ENCODE measurements around the gene FNTB. TPM values are rescaled to one million over a fixed set of nuclear protein-coding genes. Genes with fewer than 3 reads are reported as not detected.
A peak's percentile ranks its signal among the peaks of the same experiment; 100 is the strongest.

Gene FNTB
- total RNA-seq, 1 experiment from 2014 or later = 14.2 TPM

- ATAC-seq = no peak
- CTCF ChIA-PET = interaction anchor here (1.0 kb wide), 1 partner anchor 29 kb away, joined by 3 read pairs; no protein-coding TSS in a partner anchor
- no peak for TF ChIP-seq ATF2 (CRISPR knock-in tag; IDR thresholded peaks at IDR 0.05; ENCODE audit: borderline replicate concordance, low read depth)
- TF ChIP-seq JAZF1 (CRISPR knock-in tag; IDR thresholded peaks at IDR 0.05) = no peak
- no peak for TF ChIP-seq GTF2I (CRISPR knock-in tag; conservative IDR thresholded peaks at IDR 0.05)
- TF ChIP-seq, protein P1, sequence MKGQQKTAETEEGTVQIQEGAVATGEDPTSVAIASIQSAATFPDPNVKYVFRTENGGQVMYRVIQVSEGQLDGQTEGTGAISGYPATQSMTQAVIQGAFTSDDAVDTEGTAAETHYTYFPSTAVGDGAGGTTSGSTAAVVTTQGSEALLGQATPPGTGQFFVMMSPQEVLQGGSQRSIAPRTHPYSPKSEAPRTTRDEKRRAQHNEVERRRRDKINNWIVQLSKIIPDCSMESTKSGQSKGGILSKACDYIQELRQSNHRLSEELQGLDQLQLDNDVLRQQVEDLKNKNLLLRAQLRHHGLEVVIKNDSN (CRISPR knock-in tag; IDR thresholded peaks at IDR 0.05) = no peak
Observed at GRCh38 chr14:65016471-65016870, 29.8 kb downstream of the FNTB start.

DNA sequence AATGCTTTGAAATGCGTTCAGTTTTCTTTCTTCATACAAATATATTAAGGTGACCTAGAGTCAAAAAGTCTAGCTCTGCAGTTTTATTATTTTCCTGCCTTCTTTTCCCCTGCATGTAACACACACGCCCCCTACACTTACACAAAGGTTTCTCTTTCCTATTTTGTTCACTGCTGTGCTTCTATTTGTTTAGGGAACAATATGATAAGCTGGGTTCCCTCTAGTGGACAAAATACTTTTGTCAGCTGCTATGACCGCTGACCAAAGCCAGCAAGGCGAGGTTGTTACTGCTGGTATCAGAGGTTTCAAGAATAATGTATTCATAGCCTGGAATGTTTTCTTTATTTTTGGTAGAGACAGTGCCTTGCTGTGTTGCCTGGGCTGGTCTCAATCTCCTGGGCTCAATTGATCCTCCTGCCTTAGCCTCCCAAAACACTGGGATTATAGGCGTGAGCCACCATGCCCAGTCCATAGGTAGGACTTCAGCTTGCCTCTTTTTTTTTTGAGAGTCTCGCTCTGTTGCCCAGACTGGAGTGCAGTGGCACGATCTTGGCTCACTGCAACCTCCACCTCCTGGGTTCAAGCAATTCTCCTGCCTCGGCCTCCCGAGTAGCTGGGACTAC lies 33.4 kb downstream of the FNTB start:
- H3K4me3 Mint-ChIP-seq = no peak overlapping the region
- peaks cover 3% of the 10 kb centered on the region; the same call in 1 of the 2 replicates for H3K4me1 Mint-ChIP-seq
- CTCF ChIA-PET = interaction anchor here (0.6 to 2.6 kb wide), 38 partner anchors 9 to 590 kb away, joined by 3 to 29 read pairs (median 4); partner anchors contain the start of genes CHURC1, FNTB, GPX2 and SPTB
- H3K27me3 Mint-ChIP-seq (ENCODE audit: low read depth) = no peaks in the 10 kb centered on the region
- DNase-seq (ENCODE audit: low spot score) (no peak), ATAC-seq (peak; percentile 87)
- H3K36me3 Mint-ChIP-seq = peaks cover 16% of the 10 kb centered on the region
- no peaks in the 10 kb centered on the region for H3K9me3 Mint-ChIP-seq
- TF ChIP-seq ZNF232 (CRISPR knock-in tag; IDR thresholded peaks at IDR 0.05) = no peak
- TF ChIP-seq CREM (CRISPR knock-in tag; IDR thresholded peaks at IDR 0.05) = no peak
- TF ChIP-seq CTCF (IDR thresholded peaks at IDR 0.05) = 0 out of 2 replicates have a peak, but pooled peaks have one; percentile 20
- H3K27ac Mint-ChIP-seq = no peak overlapping the region
- POLR2A ChIA-PET = no interaction called here

More at GRCh38 chr14:65016471-65016870, 29.8 kb downstream of the FNTB start:
- Mint-ChIP-seq H3K27me3 (ENCODE audit: low read depth) (no peaks in the 10 kb centered on the region), H3K4me3 (no peak overlapping the region), H3K4me1 (peaks cover 3% of the 10 kb centered on the region; the same call in 1 of the 2 replicates), H3K27ac (no peak overlapping the region), H3K9me3 (no peaks in the 10 kb centered on the region), H3K36me3 (peaks cover 23% of the 10 kb centered on the region)
- DNase-seq (ENCODE audit: low spot score) = no peak
- POLR2A ChIA-PET = no interaction called here

DNA sequence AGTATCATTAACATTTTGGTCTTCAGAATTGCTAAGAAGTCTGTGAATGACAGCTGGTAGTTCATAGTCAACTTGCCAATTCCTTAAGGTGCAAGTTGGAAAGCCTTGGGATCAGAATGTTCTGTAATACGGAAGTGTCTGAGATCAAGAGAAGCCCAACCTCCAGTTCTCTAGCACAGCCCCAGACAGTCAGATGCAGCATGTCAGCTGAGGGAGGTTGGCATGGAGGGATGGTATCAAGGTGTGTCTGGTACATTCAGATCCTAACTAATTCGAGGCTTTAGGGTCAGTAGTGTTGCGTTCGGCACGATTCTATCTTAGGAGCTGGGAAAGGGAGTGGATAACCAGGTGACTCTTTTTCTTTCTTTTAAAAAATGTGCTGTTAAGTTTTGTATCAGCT lies 38.3 kb downstream of the FNTB start:
- Mint-ChIP-seq H3K4me3 (no peak overlapping the region), H3K27me3 (ENCODE audit: low read depth) (no peaks in the 10 kb centered on the region), H3K9me3 (no peaks in the 10 kb centered on the region), H3K36me3 (peaks cover 8% of the 10 kb centered on the region; the same call in 1 of the 2 replicates), H3K4me1 (0 out of 2 replicates have a peak, but pooled peaks cover under 1% of the 10 kb centered on the region), H3K27ac (no peak overlapping the region)
- ChIA-PET CTCF (interaction anchor here (0.7 kb wide), 1 partner anchor 184 kb away, joined by 3 read pairs; no protein-coding TSS in a partner anchor), POLR2A (no interaction called here)
- no peak for TF ChIP-seq ZNF232 (CRISPR knock-in tag; IDR thresholded peaks at IDR 0.05)
- TF ChIP-seq ZNF425 (CRISPR knock-in tag; conservative IDR thresholded peaks at IDR 0.05) = no peak
- no peak for TF ChIP-seq EMX1 (CRISPR knock-in tag; IDR thresholded peaks at IDR 0.05)
- no peak for TF ChIP-seq PRRX2 (CRISPR knock-in tag; IDR thresholded peaks at IDR 0.05)
- TF ChIP-seq STAT6 (CRISPR knock-in tag; conservative IDR thresholded peaks at IDR 0.05; ENCODE audit: low read depth) = no peak
- no peak for DNase-seq (ENCODE audit: low spot score)
- ATAC-seq = no peak
